ENCODE measurements around the gene KLC3.
"Not testable (repeated sequence)": the region's sequence is repeated elsewhere in the genome, so short reads cannot be mapped to it uniquely, and the experiment has no call there.

The KLC3 gene

GRCh38 chr19:45340232-45340898 is at the start of gene KLC3:
TSS of gene KLC3 (plus strand) at chr19:45340750. CDS start at chr19:45345542, 4,792 bp downstream.
- DNase-seq, result no peak

GRCh38 chr19:45291834-45292233 is 48.7 kb upstream of the KLC3 start:
- DNase-seq, result no peak

GRCh38 chr19:45293682-45294081 is 46.9 kb upstream of the KLC3 start:
- DNase-seq, result no peak

GRCh38 chr19:45294291-45295029 is 46.1 kb upstream of the KLC3 start:
- no peak for DNase-seq

GRCh38 chr19:45295873-45296272 is 44.7 kb upstream of the KLC3 start:
- DNase-seq, result no peak

GRCh38 chr19:45296355-45296754 is 44.2 kb upstream of the KLC3 start:
- no peak for DNase-seq

GRCh38 chr19:45297674-45298073 is 42.9 kb upstream of the KLC3 start:
- no peak for DNase-seq

GRCh38 chr19:45298264-45298663 is 42.3 kb upstream of the KLC3 start:
- no peak for DNase-seq

GRCh38 chr19:45299719-45300118 is 40.8 kb upstream of the KLC3 start:
- DNase-seq, result no peak

GRCh38 chr19:45302416-45302815 is 38.1 kb upstream of the KLC3 start:
- no peak for DNase-seq

- DNase-seq, result no peak
Measured at GRCh38 chr19:45303269-45304060, 37.1 kb upstream of the KLC3 start.

GRCh38 chr19:45304141-45304926 is 36.2 kb upstream of the KLC3 start:
- DNase-seq, result no peak

GRCh38 chr19:45305007-45305406 is 35.5 kb upstream of the KLC3 start:
- no peak for DNase-seq

GRCh38 chr19:45305421-45305820 is 35.1 kb upstream of the KLC3 start:
- DNase-seq, result no peak

GRCh38 chr19:45306040-45306439 is 34.5 kb upstream of the KLC3 start:
- no peak for DNase-seq

- no peak for DNase-seq
Measured at GRCh38 chr19:45306518-45307027, 34.0 kb upstream of the KLC3 start.

GRCh38 chr19:45307361-45307760 is 33.2 kb upstream of the KLC3 start:
- DNase-seq, result no peak

- DNase-seq, result not testable (repeated sequence)
Measured at GRCh38 chr19:45309322-45309721, 31.2 kb upstream of the KLC3 start.

GRCh38 chr19:45311621-45312020 is 28.9 kb upstream of the KLC3 start:
- DNase-seq, result no peak

GRCh38 chr19:45312285-45312684 is 28.3 kb upstream of the KLC3 start:
- DNase-seq, result not testable (repeated sequence)

GRCh38 chr19:45314708-45315245 is 25.8 kb upstream of the KLC3 start:
- DNase-seq, result no peak

GRCh38 chr19:45315304-45315703 is 25.2 kb upstream of the KLC3 start:
- no peak for DNase-seq

Measured in NCI-H1417 treated with DMSO at 0.1 percent for 48 hours (cell line).